Measurements from ENCODE around the gene PTTG2.

PTTG2 gene

GRCh38 chr4:37989398-37990260 lies 29.4 kb downstream of the PTTG2 start:
- DNase-seq: no peak

- DNase-seq: no peak
Measured at GRCh38 chr4:37990731-37991245, 30.6 kb downstream of the PTTG2 start.

- no peak for DNase-seq
Measured at GRCh38 chr4:37991623-37992410, 31.6 kb downstream of the PTTG2 start.

GRCh38 chr4:37993806-37994205 lies 33.6 kb downstream of the PTTG2 start:
- DNase-seq: no peak

- no peak for DNase-seq
Measured at GRCh38 chr4:37994569-37994968, 34.4 kb downstream of the PTTG2 start.

- no peak for DNase-seq
Measured at GRCh38 chr4:37995299-37995821, 35.2 kb downstream of the PTTG2 start.

GRCh38 chr4:37995981-37996775 lies 36.0 kb downstream of the PTTG2 start:
- DNase-seq: no peak

GRCh38 chr4:37998226-37998625 lies 38.0 kb downstream of the PTTG2 start:
- DNase-seq: no peak

- peak; percentile 7 for DNase-seq
Measured at GRCh38 chr4:37999000-37999716, 39.0 kb downstream of the PTTG2 start.

GRCh38 chr4:37999965-38000364 lies 39.8 kb downstream of the PTTG2 start:
- DNase-seq: no peak

- DNase-seq: no peak
Measured at GRCh38 chr4:38001927-38002326, 41.7 kb downstream of the PTTG2 start.

- no peak for DNase-seq
Measured at GRCh38 chr4:38002451-38003071, 42.4 kb downstream of the PTTG2 start.

- DNase-seq: no peak
Measured at GRCh38 chr4:38003102-38003501, 42.9 kb downstream of the PTTG2 start.

GRCh38 chr4:38003628-38004027 lies 43.4 kb downstream of the PTTG2 start:
- no peak for DNase-seq

- no peak for DNase-seq
Measured at GRCh38 chr4:38004062-38004461, 43.9 kb downstream of the PTTG2 start.

- DNase-seq: no peak
Measured at GRCh38 chr4:38004887-38005286, 44.7 kb downstream of the PTTG2 start.

- DNase-seq: no peak
Measured at GRCh38 chr4:38005637-38006036, 45.4 kb downstream of the PTTG2 start.

GRCh38 chr4:38007645-38008044 lies 47.4 kb downstream of the PTTG2 start:
- DNase-seq: no peak

GRCh38 chr4:38008571-38009021 lies 48.4 kb downstream of the PTTG2 start:
- DNase-seq: no peak

GRCh38 chr4:38009421-38009820 lies 49.2 kb downstream of the PTTG2 start:
- no peak for DNase-seq

GRCh38 chr4:38009949-38010348 lies 49.8 kb downstream of the PTTG2 start:
- no peak for DNase-seq
